Measurements from ENCODE around the gene MAB21L4. TPM values are rescaled to one million over a fixed set of nuclear protein-coding genes. Genes with fewer than 3 reads are reported as not detected.

MAB21L4 gene
- total RNA-seq, 4 donors from 2014 or later: not detected

GRCh38 chr2:240855670-240856069 lies 40.3 kb downstream of the MAB21L4 start:
- H3K27me3 ChIP-seq: no peaks in the 10 kb centered on the region
- intact Hi-C loops (cut with DNase I; ENCODE audit: low total_unique reads) (no loop called here), in situ Hi-C loops (cut with MboI; ENCODE audit: low sequenced_read_pairs in 4 of 4) (no loop called here)
- no peaks in the 10 kb centered on the region for H3K36me3 ChIP-seq
- no peaks in the 10 kb centered on the region for H3K9me3 ChIP-seq
- no peak for TF ChIP-seq POLR2A (IDR thresholded peaks at IDR 0.05)
- TF ChIP-seq CTCF (IDR thresholded peaks at IDR 0.05 in 4 of 5, conservative IDR thresholded peaks at IDR 0.05 in 1 of 5): no peak
- no peak overlapping the region for H3K27ac ChIP-seq
- H3K4me3 ChIP-seq: no peak overlapping the region
- no peaks in the 10 kb centered on the region for H3K4me1 ChIP-seq
- ATAC-seq (no peak), DNase-seq (no peak)

GRCh38 chr2:240852671-240853314 lies 43.2 kb downstream of the MAB21L4 start:
- H3K9me3 ChIP-seq: no peaks in the 10 kb centered on the region
- ATAC-seq (no peak), DNase-seq (no peak)
- no peak overlapping the region for H3K4me3 ChIP-seq
- H3K27me3 ChIP-seq: no peaks in the 10 kb centered on the region
- no peak overlapping the region for H3K27ac ChIP-seq
- TF ChIP-seq CTCF (IDR thresholded peaks at IDR 0.05 in 4 of 5, conservative IDR thresholded peaks at IDR 0.05 in 1 of 5) (no peak), POLR2A (IDR thresholded peaks at IDR 0.05) (no peak)
- intact Hi-C loops (cut with DNase I; ENCODE audit: low total_unique reads): loop anchor here (5.0 kb wide), 1 partner anchor 880 kb away; the partner anchor contains the start of gene D2HGDH
- no peaks in the 10 kb centered on the region for H3K4me1 ChIP-seq
- in situ Hi-C loops (cut with MboI; ENCODE audit: low sequenced_read_pairs in 4 of 4): no loop called here
- no peaks in the 10 kb centered on the region for H3K36me3 ChIP-seq

- ATAC-seq (peak; percentile 93 to 99), DNase-seq (peak; percentile 56 to 80)
- in situ Hi-C loops (cut with MboI; ENCODE audit: low sequenced_read_pairs in 4 of 4) (no loop called here), intact Hi-C loops (cut with DNase I; ENCODE audit: low total_unique reads) (loop anchor here (1.0 to 5.0 kb wide), 3 partner anchors 138 to 881 kb away; partner anchors contain the start of gene D2HGDH)
- Histone ChIP-seq H3K4me1 (no peaks in the 10 kb centered on the region), H3K36me3 (no peaks in the 10 kb centered on the region), H3K9me3 (no peaks in the 10 kb centered on the region), H3K4me3 (no peak overlapping the region), H3K27ac (no peak overlapping the region), H3K27me3 (no peaks in the 10 kb centered on the region)
- TF ChIP-seq CTCF (IDR thresholded peaks at IDR 0.05 in 4 of 5, conservative IDR thresholded peaks at IDR 0.05 in 1 of 5): peak; percentile 77 to 96 (median 93)
- TF ChIP-seq POLR2A (IDR thresholded peaks at IDR 0.05): no peak
These were observed 44.6 kb downstream of the MAB21L4 start for GRCh38 chr2:240851078-240851991.

GRCh38 chr2:240850756-240851077 lies 45.2 kb downstream of the MAB21L4 start:
- Histone ChIP-seq H3K4me3 (no peak overlapping the region), H3K27me3 (no peaks in the 10 kb centered on the region), H3K36me3 (no peaks in the 10 kb centered on the region), H3K4me1 (no peaks in the 10 kb centered on the region), H3K9me3 (no peaks in the 10 kb centered on the region), H3K27ac (no peak overlapping the region)
- DNase-seq (no peak), ATAC-seq (no peak)
- TF ChIP-seq CTCF (IDR thresholded peaks at IDR 0.05 in 4 of 5, conservative IDR thresholded peaks at IDR 0.05 in 1 of 5): no peak
- no peak for TF ChIP-seq POLR2A (IDR thresholded peaks at IDR 0.05)
- in situ Hi-C loops (cut with MboI; ENCODE audit: low sequenced_read_pairs in 4 of 4): no loop called here
- intact Hi-C loops (cut with DNase I; ENCODE audit: low total_unique reads): loop anchor here (1.0 to 5.0 kb wide), 3 partner anchors 139 to 882 kb away; partner anchors contain the start of gene D2HGDH

All from gastrocnemius medialis (tissue), 4 donors.